OCI-M2 (cell line): ENCODE data around the gene NPAS3.

ENCODE experiments used
- DNase-seq: peaks from one replicate; lab custom pipeline; 2025; ENCODE audit not compliant: unreplicated experiment; lab: John Stamatoyannopoulos, UW

The NPAS3 gene

DNA sequence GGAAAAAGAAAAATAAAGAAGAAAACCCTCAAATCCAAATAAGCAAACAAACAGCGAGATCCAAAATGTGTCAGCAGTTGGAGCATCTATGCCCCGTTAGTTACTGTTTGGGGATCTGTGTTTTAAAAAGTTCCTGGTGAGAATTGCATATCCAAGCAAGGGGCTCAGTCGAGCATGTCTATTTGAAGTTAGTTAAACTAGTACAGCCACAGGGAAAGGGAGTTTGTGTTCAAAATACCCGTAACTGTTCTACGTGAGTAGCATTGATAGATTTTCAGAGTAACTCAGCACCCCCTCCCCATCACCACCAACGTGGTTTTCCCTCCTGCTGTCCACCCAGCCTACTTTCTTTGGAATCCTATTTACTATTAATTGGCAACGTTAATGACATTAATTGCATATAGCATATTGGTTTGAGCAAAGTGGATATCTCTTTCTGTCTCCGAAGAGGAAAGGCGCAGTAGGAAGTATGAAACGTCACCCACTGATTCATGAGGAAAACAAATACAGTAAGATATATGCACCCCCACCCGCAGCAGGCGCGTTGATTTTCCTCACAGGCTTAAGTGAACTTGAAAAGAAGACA is 1.5 kb downstream of the NPAS3 start:
- no peak for DNase-seq

DNA sequence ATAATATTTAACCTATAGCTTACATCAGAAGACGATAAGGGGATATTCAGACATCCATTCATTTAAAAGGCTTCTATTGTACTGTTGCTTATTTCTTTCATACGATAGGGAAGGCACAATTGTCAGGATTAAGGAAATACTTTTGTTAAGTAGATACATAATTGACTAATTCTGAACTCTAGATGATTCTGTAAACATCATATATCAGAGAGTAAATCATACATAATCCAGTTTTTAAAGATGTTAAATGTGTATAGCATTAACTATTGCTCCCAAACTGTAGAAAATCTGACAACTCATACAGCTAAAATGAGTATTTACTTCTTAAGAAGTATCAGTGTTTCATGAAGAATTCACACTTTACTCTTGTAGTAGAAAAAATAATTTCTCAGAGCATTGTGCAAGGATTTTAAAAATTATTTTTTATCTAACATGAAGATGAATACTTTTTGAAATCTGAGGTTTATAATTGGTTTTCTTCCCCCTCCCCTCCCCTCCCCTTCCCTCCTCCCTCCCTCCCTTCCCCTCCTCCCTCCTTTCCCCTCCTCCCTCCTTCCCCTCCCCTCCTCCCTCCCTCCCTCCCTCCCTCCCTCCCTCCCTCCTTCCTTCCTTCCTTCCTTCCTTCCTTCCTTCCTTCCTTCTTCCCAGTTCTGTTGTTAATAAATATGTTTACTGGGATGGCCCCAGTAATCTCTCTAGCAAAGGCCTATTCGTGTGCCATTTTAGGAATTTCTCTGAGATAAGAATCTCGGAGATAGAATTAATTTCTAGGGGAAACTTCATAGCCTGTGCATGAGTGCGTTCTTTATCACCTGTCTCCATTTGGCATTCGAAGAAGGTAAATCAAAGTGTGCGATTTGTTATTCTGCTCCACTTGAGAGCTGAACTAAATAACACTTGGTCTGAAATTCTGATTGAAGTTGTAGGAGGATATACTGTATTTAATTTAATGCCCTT is 2.3 kb downstream of the NPAS3 start:
- no peak for DNase-seq

DNA sequence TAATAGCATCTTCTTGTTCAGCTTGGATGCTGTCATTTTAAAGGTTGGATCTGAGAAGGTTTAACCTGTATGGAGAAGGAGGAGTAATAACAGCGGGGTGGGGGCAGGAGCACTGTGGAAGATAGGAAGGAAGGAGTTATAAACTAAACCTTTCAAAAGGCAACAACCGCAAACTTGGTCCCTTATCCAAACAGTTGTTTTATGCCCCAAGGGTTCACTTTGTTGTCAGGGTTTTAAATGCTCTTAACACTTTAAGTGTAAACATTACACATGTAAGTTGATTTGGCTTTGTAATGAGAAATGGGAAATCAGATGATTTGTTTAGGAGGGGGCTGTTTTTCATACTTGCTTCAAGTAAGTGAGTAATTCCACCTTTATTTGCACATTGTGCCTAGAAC is 3.0 kb downstream of the NPAS3 start:
- DNase-seq = no peak

DNA sequence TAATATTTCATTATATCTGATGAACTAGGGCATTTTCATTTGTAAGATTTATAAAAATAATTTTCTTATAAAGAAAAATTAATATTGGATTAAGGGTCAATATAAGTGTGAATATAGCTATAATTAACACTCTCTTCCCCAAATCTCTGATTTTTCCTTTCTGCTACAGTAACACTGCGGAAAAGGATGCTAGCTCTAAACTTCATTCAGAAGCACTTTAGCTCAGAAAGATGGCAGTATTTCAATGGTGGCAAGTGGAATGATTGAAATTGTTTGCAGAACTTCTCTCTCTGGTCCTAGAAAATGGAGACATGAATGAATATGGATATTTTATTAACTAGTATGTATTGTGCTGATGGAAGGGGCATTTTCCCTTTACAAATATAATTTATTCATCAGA is 8.4 kb downstream of the NPAS3 start:
- no peak for DNase-seq

DNA sequence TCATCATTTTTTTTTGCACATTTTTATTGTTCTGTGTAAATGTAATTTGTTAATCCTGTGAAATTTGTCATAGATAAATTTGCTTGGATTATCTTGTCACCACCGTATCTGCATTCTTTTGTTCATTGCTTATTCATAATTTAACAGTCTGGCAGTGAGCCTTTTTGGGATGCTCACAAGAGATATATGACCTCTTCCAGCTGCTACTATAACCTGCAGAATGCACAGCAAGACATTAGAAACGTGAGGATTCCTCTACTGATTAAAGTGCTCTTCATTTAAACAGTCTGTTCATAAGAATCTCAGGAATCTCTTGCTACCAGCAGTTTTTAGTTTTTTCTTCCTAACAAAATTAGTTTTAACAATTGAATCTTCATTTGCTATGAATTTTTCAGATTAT is 9.1 kb downstream of the NPAS3 start:
- no peak for DNase-seq

DNA sequence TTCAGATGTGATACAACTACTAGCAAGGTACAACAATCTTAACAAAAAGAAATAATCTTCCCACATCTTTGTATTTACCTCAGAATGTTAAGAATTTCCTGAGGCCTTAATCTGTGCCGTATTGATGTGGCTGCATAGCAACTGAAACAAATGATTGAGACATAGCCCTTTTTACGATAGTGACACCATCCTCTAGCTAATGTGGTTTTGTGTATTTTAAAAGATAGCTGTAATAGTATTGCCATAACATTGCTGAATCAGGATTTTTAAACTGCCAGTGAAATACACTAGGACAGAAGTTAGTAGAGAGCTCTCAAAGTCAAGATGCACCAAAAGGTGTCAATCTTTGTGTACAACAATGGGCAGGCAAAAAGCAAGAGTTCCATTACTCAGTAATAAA is 11.9 kb downstream of the NPAS3 start:
- DNase-seq = no peak

DNA sequence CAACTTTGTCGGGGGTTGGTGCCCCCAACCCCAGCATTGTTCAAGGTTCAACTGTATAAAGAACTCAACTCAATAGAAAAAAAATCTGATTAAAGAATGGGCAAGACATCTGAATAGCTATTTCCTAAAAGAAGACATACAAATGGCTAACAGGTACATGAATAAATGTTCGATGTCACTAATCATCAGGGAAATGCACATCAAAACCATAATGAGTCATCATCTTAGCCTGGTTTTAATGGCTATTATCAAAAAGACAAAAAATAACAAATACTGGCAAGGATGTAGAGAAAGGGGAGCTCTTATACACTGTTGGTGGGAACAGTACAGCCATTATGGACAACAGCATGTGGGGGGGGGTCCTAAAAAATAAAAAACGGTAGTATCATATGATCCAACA is 28.7 kb downstream of the NPAS3 start:
- DNase-seq = no peak

DNA sequence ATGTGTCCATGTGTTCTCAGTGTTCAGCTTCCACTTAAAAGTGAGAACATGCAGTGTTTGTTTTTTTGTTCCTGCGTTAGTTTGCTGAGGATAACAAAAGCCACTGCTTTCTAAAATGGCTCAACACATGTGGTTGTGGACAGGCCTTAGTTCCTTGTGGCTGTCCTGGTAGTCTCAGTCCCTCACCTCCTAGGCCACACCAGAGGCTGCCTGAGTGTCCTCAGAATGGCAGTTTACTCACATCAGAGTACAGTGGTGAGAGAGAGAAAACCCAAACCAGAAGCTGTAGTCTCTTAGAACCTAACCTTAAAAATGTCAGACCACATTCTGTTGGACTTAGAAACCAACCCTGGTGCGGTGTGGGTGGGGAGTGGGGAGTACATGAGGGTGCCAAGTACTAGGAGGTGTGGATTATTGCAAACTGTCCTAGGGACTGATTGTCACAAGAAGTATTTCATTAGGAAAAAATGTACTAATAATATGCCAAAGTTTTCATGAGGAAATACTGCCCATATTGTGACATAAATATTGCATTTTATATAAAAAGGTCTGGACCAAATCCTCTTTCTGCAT is 30.4 kb downstream of the NPAS3 start:
- no peak for DNase-seq

DNA sequence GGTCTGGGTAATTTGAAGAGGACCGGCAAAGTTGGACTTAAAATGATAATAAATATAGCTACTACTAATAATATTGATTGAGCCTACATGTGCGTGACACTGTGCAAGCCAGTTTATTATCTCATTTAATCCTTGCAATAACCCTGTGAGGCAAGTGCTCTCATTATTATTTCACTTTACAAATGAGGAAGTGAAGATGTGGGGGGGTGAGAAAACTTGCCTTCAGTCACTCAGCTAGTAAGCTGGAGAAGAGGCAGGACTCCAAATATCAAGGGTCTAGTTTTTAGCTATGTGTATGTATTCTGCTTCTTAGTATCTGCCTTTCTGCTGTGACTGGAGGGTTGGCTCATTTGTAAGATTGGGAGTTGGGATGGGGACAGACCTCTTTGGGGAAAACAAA is 39.2 kb downstream of the NPAS3 start:
- DNase-seq = no peak

DNA sequence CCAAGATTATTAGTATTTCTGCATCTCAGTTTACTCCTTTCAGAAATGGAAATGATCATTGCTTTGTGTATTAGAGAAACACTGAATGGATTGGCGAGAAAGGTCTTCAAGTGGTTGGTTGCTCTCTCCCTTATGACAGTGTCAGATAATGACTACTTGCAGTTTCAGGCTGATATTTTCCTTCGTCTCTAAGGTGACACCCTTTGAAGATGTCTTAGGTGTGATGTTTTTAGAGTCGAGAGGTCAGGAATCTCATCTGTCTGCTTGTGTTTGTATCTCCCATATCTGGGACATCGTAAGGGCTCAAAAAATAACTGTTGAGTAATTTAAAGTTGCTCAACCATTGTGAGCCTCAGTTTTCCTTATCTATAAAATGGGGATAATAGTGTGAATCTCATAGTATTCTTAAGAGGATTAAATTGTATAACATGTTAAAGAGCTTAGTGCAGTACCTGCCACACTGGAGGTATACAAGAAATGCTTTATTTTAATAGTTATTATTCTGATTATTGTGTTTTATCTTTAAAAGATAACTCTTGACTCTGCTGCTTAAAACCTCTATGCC is 40.1 kb downstream of the NPAS3 start:
- no peak for DNase-seq

DNA sequence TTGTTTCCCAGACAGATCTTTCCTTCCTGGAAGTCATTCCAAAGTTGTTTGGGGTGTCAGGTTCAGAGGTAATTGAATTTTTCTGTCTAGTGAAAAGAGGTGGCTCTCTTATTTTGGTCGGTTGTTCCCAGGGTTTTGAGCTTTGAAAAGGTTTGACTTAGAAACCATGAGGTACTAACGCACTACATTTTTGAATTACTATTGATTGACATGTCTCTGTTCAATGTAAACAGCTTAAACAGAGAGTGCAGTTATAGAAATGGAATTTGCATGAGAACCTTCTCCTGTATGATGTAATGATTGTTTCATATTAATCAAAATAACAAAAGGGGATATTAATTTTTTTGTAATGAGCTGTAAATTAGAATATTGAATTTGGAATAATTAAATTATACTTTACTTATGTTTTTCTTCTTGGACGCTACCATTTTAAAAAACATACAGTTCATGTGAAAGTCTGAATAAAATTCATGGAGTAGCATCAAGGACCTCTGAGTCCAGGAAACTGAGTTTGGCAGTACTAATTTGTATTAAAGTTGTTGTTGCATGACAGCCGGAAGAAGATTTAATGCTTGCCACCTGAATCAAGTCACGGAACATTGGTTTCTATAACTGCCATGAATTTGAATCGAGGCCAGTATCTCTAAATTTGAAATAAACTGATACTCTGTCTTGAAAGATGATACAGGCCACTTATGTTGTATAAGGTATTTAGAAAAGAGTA is 41.7 kb downstream of the NPAS3 start:
- no peak for DNase-seq

DNA sequence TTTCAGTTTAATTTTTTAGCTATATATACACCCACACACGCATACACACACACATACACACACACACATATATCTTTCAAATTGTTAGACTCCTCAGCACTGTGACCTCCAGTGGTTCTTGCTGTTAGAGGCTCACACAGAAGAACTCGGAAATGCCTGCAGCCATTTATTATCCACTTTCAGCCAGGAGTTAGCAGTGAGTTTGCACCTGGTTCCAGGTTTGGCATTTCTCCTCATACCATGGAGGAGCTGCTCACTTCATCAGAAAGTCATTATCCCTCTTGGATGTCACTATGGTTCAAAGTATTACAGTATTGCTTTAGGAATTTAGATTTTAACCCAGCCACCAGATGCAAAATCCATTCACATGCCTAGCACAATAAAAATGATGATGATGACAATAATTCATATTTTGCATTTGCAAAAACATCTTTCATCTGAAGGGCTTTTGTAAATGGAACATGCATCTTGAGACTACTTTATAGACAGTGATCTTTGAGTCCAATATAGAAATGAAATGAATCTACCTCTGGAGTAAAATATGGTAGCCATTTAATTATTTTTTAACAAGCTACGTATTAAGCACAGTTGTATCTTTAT is 42.3 kb downstream of the NPAS3 start:
- no peak for DNase-seq

DNA sequence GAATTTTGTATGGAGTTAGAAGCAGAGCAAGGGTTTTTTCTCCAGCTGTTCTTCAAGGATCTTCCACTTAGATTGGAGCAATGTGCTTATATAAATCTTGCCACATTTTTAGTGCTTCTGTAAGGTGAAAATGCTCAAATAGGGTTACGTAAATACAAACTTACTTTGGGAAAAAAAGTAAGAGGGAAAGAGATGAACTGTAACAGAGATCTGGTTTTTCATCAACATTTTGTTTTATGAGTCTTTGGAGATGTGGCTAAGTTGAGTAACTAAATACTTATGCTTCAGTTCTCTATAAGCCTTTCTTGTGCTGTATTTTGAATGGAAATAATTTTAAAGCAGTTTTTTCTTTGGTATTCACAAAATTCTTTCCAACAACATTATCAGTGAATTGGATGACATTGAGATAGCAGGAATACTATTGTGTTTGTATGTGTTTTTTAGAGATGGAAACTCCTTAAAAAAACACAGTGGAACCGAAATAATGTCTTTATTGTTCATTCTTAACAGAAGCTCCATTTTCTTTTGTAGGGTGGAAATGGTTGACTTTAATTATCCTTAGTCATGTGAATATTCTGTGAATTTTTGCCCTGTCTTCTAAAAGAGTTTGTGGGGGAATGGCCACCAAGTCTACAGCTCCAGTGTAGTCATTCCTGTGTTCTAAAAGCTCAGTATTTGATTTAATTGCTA is 45.7 kb downstream of the NPAS3 start:
- DNase-seq = no peak

DNA sequence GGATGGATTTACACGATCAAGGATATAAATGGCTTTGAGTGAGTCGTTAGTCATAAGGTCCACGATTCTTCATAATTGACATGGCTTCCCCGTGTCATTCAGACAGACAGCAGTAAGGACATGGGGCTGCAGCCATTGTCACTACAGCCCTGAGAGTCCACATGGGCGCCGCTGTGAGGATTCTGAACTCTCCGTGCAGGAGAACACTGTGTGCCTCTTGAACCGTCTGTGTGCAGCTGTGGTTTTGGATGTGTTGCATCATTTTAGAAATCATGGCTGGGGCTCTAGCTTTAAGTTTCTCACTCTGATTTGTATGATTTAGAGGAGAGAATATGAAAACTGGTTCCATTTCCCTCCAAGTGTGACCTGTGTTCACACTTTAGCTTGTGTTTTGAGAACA is 47.2 kb downstream of the NPAS3 start:
- DNase-seq = no peak

DNA sequence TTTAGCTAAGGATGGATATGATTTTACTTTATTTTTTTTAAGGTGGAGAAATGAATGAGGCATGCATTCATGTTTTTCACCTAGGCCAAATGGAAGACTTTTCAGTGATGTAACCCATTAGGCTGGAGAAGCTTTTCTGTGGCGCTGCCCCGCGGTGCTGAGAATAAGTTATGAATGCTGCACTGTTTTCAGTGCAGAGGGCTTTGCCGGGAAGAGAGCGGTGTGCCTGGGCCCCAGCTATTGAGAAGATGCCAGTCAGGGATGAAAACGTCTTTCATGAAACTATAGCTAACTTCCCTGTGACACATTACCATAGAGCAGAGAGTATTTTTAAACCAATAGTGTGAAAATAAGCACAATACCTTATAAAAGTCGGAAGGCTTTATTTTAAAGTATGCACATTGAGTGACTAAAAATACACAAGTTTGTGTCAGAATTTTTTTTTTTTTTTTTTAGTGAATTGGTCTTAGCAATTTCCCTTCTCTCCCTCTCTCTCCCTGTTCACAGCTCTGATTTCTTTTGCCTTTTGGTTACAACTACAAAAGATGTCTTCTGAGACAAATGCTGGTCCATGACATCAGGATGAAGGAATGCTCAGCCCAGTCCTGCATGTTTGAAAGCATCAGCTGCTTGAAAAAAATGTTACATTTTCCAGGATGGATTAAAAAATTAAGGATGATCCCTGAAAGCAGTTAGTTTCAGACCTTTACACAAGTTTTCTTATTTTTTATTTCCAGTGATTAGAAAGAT is 48.3 kb downstream of the NPAS3 start:
- DNase-seq = no peak

DNA sequence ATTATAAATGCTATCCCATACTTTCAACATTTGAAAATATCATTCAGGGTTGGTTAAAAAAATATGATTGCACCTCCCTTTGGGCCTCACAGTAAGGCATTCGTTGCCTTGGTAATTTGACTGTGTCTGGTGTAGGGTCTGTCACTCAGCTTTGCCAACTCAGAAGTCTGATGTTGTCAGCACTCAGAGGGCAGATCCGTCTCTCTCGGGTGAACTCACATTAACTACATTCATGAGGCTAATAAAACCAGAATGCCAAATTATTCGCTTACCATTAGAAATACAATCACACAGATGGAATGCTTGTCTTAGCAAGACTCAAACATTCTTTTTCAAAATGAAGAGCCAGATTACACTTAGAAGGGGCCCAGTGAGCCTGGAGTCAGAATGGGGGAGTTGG is 53.0 kb downstream of the NPAS3 start:
- DNase-seq = no peak

DNA sequence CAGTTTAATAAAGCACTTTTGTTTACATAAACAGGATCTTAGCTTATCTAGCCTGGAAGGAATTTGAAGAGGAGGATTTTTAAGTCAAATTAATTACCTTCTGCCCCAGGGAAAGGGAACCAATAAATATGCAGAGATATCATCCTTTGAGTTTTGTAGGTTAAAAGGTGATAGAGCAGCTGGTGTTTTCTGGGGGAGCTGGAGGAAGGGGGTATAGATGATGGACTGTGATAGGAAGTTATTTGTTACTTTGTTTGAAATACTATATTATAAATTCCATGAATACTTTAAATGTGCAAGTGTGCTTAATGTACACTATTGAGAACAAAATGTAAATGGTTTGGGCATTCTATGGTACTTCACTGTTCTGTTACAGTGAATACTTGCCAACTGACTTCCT is 55.2 kb downstream of the NPAS3 start:
- no peak for DNase-seq

DNA sequence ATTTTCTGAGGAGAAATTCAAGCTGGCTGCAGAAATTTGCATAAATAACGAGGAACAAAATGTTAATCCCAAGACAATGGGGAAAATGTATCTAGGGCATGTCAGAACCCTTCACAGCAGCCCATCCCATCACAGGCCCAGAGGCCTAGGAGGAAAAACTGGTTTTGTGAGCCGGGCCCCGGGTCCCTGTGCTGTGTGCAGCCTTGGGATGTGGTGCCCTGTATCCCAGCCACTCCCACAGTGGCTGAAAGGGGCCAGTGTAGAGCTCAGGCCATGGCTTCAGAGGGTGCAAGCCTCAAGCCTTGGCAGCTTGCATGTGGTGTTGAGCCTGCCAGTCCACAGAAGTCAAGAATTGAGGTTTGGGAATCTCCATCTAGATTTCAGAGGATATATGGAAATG is 57.7 kb downstream of the NPAS3 start:
- DNase-seq = no peak

DNA sequence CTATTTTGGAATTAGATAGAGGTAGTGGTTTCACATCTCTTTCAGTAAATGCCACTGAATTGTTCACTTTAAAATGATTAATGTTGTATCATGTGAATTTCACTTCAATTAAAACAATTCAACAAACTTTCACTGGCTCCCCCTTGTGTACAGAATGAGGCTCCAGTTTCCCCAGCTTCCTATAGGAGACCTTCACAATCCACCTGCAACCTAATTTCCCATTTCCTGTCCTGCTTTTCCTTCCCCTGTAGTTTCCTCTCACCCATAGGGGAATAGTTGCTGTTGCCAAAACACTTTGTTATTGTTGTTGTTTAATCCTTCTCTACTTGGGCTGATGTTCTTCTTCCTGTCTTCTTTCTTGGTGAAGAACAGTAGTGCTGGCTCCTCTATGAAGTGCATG is 59.8 kb downstream of the NPAS3 start:
- DNase-seq = no peak

DNA sequence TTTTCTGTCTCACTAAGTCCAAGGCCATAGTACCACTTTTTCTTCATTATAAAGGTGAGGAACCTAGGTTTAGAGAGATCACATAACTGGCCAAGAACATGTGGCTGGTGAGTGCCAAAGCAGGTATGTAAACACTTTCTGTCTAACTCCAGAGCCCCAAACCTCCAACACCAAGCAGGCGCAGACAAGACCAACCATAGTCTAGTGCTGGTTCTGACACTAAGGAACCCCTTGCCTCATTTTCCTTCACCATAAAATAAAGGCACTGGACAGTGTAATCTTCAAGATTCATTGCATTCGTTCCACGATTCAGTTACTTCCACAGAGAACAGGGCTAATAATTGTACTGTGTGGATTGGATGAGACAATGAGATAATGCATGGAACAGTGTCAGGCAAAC is 71.0 kb downstream of the NPAS3 start:
- DNase-seq = no peak
